AG04450 (cell line): Measurements from ENCODE around the gene RPS3A. TPM values are rescaled to one million over a fixed set of nuclear protein-coding genes. Genes with fewer than 3 reads are reported as not detected.
"Not testable (repeated sequence)": the region's sequence is repeated elsewhere in the genome, so short reads cannot be mapped to it uniquely, and the experiment has no call there.

Experiments
- CTCF ChIA-PET: fragments of 300-600, 350-600 bp; formaldehyde crosslinking; extraction: SDS; loops from one replicate; lab custom pipeline; 2022; ENCODE audit warnings: antibody characterized with exemption, inconsistent platforms; lab: Charles Lee
- POLR2A ChIA-PET: fragments of 350-600 bp; formaldehyde crosslinking; extraction: SDS; loops from one replicate; lab custom pipeline; 2021; ENCODE audit warnings: antibody characterized with exemption, inconsistent platforms; lab: Yijun Ruan, JAX
- DNase-seq: peaks from one replicate; pipeline ENCODE4 v3.0.0-alpha.2; 2011; ENCODE audit warnings: low read depth, low spot score
- H3K27ac ChIP-seq: one replicate; pipeline ENCODE4 v1.5.1; 2012; ENCODE audit warnings: low read depth, low read length, control low read depth
- H3K27me3 ChIP-seq: one replicate; pipeline ENCODE4 v1.6.0; 2012; ENCODE audit warnings: low read length; ENCODE audit not compliant: control insufficient read depth, insufficient read depth
- H3K4me3 ChIP-seq: 2 replicates; pipeline ENCODE4 v1.5.1; 2011; ENCODE audit warnings: mild to moderate bottlenecking, low read depth, low read length, control low read depth
- H3K9me3 ChIP-seq: 2 replicates; pipeline ENCODE4 v1.5.1; 2012; ENCODE audit warnings: low read length; ENCODE audit not compliant: control insufficient read depth, insufficient read depth
- CTCF ChIP-seq: IDR thresholded peaks from 2 replicates; pipeline ENCODE4 v1.5.1; 2011; ENCODE audit warnings: low read depth, low read length, control low read depth, inconsistent platforms
- polyA plus RNA-seq: library from polyadenylated mRNA; depleted of rRNA; stranded (reverse); fragments of >200 nt; gene quantifications from 2 replicates; pipeline ENCODE4 v1.2.3, GENCODE V29; 2011

The RPS3A gene
- polyA plus RNA-seq, 1 experiment, result 4,190 TPM

GRCh38 chr4:151074416-151074916, 25.0 kb upstream of the RPS3A start:
- ChIA-PET CTCF (interaction anchor here (0.6 kb wide), 1 partner anchor 10 kb away, joined by 8 read pairs; no protein-coding TSS in a partner anchor), POLR2A (no interaction called here)
- Histone ChIP-seq H3K27me3 (no peaks in the 10 kb centered on the region), H3K9me3 (no peaks in the 10 kb centered on the region), H3K4me3 (no peak overlapping the region), H3K27ac (no peak overlapping the region)
- TF ChIP-seq CTCF, result no peak
- no peak for DNase-seq

GRCh38 chr4:151077978-151078377, 21.4 kb upstream of the RPS3A start:
- DNase-seq, H3K9me3 ChIP-seq, H3K27ac ChIP-seq, CTCF ChIA-PET, POLR2A ChIA-PET, H3K4me3 ChIP-seq, H3K27me3 ChIP-seq: not testable (repeated sequence)

GRCh38 chr4:151087467-151087866, 12.0 kb upstream of the RPS3A start:
- no peak for TF ChIP-seq CTCF
- ChIA-PET CTCF (no interaction called here), POLR2A (no interaction called here)
- no peak overlapping the region for H3K4me3 ChIP-seq
- no peaks in the 10 kb centered on the region for H3K27me3 ChIP-seq
- no peaks in the 10 kb centered on the region for H3K9me3 ChIP-seq
- DNase-seq, result no peak
- H3K27ac ChIP-seq, result no peak overlapping the region

GRCh38 chr4:151091047-151091446, 8.4 kb upstream of the RPS3A start:
- CTCF ChIA-PET, result no interaction called here
- POLR2A ChIA-PET, result no interaction called here
- no peaks in the 10 kb centered on the region for H3K9me3 ChIP-seq

GRCh38 chr4:151092488-151092887, 6.9 kb upstream of the RPS3A start:
- no peaks in the 10 kb centered on the region for H3K27me3 ChIP-seq
- DNase-seq, result no peak
- no peak overlapping the region for H3K27ac ChIP-seq
- H3K9me3 ChIP-seq, result no peaks in the 10 kb centered on the region
- CTCF ChIA-PET, result no interaction called here
- no peak for TF ChIP-seq CTCF
- POLR2A ChIA-PET, result no interaction called here
- no peak overlapping the region for H3K4me3 ChIP-seq

More at GRCh38 chr4:151091047-151091446, 8.4 kb upstream of the RPS3A start:
- no peak for TF ChIP-seq CTCF
- Histone ChIP-seq H3K27me3 (no peaks in the 10 kb centered on the region), H3K27ac (no peak overlapping the region), H3K4me3 (no peak overlapping the region)
- no peak for DNase-seq
